A673 (cell line): ENCODE data around the gene UPK2. TPM values are rescaled to one million over a fixed set of nuclear protein-coding genes. Genes with fewer than 3 reads are reported as not detected.

Experiments
- BruUV-seq: library from RNA; stranded (reverse); fragments of 400-500 nt; replicated peaks from 2 replicates; lab custom pipeline; 2021; lab: Mats Ljungman, UMichigan
- CTCF ChIA-PET: fragments of 300-600 bp; sonication (Branson Sonifier 250); formaldehyde crosslinking; loops from one replicate; lab custom pipeline; 2022; ENCODE audit warnings: antibody characterized with exemption; lab: Charles Lee
- POLR2A ChIA-PET: fragments of 300-600 bp; sonication (Branson Sonifier 250); formaldehyde crosslinking; loops from one replicate; lab custom pipeline; 2022; ENCODE audit warnings: antibody characterized with exemption; ENCODE audit not compliant: low non-redundant PET; lab: Charles Lee
- DNase-seq: peaks from one replicate; pipeline ENCODE4 v3.0.0-alpha.2; 2015; ENCODE audit warnings: low spot score
- H3K27ac ChIP-seq: fragments of 200-600 bp; sonication (generic); 2 replicates; pipeline ENCODE4 v1.5.1; 2016; ENCODE audit warnings: mixed run types, low read depth, mild to moderate bottlenecking, mixed read lengths, antibody characterized with exemption, low read length; ENCODE audit not compliant: poor library complexity, severe bottlenecking
- H3K27me3 ChIP-seq: fragments of 200-600 bp; sonication (generic); replicated peaks from 2 replicates; pipeline ENCODE4 v1.6.1; 2017; ENCODE audit warnings: mixed run types, low read depth, mild to moderate bottlenecking, mixed read lengths, antibody characterized with exemption, low read length; ENCODE audit not compliant: insufficient read depth, poor library complexity
- H3K36me3 ChIP-seq: fragments of 200-600 bp; sonication (generic); 2 replicates; pipeline ENCODE4 v1.6.1; 2016; ENCODE audit warnings: mixed run types, mild to moderate bottlenecking, mixed read lengths, antibody characterized with exemption, low read length; ENCODE audit not compliant: insufficient read depth, poor library complexity, severe bottlenecking
- H3K4me1 ChIP-seq: fragments of 200-600 bp; sonication (generic); 2 replicates; pipeline ENCODE4 v1.6.1; 2017; ENCODE audit warnings: mixed run types, mild to moderate bottlenecking, mixed read lengths, antibody characterized with exemption, low read length; ENCODE audit not compliant: insufficient read depth, poor library complexity, severe bottlenecking
- H3K4me3 ChIP-seq: fragments of 200-600 bp; sonication (generic); 2 replicates; pipeline ENCODE4 v1.5.1; 2016; ENCODE audit warnings: low read depth, mixed run types, mild to moderate bottlenecking, mixed read lengths, low read length; ENCODE audit not compliant: poor library complexity, severe bottlenecking
- H3K9me3 ChIP-seq: fragments of 200-600 bp; sonication (generic); 2 replicates; pipeline ENCODE4 v1.6.1; 2016; ENCODE audit warnings: mixed run types, low read depth, mild to moderate bottlenecking, mixed read lengths, antibody characterized with exemption, low read length; ENCODE audit not compliant: poor library complexity, severe bottlenecking
- CTCF ChIP-seq: fragments of 300-800, 200-600 bp; sonication (generic); conservative IDR thresholded peaks from 2 replicates; pipeline ENCODE4 v1.5.1; 2017; ENCODE audit warnings: low read depth, mild to moderate bottlenecking, antibody characterized with exemption, low read length, moderate library complexity, mixed read lengths
- EZH2 ChIP-seq: fragments of 200-600 bp; sonication (generic); IDR thresholded peaks from 2 replicates; pipeline ENCODE4 v1.6.1; 2017; ENCODE audit warnings: borderline replicate concordance, low read depth, mild to moderate bottlenecking, mixed read lengths, antibody characterized with exemption, low read length; ENCODE audit not compliant: poor library complexity, severe bottlenecking
- intact Hi-C: fragments of 100-400 bp; cut with micrococcal nuclease; formaldehyde crosslinking; loops from one replicate; pipeline ENCODE4 v1.10.0; 2022; ENCODE audit not compliant: unreplicated experiment
- total RNA-seq: library from RNA; stranded (reverse); gene quantifications from 2 replicates; pipeline ENCODE4 v1.2.3, GENCODE V29; 2021

The UPK2 gene
- total RNA-seq, 1 experiment from 2014 or later, result not detected

- no peak for TF ChIP-seq EZH2
- TF ChIP-seq CTCF, result no peak
- ChIA-PET POLR2A (no interaction called here), CTCF (no interaction called here)
- Histone ChIP-seq H3K27me3 (no peaks in the 10 kb centered on the region), H3K4me3 (no peak overlapping the region), H3K27ac (no peak overlapping the region), H3K4me1 (peaks cover 8% of the 10 kb centered on the region), H3K36me3 (no peaks in the 10 kb centered on the region), H3K9me3 (no peaks in the 10 kb centered on the region)
- no peak for DNase-seq
- BruUV-seq, result no TSS peak
- intact Hi-C loops, result no loop called here
Measured at GRCh38 chr11:118935376-118935775, 20.7 kb upstream of the UPK2 start.

- Histone ChIP-seq H3K4me1 (peaks cover 9% of the 10 kb centered on the region), H3K27me3 (no peaks in the 10 kb centered on the region), H3K9me3 (no peaks in the 10 kb centered on the region), H3K4me3 (no peak overlapping the region), H3K36me3 (no peaks in the 10 kb centered on the region), H3K27ac (no peak overlapping the region)
- DNase-seq, result no peak
- ChIA-PET CTCF (no interaction called here), POLR2A (no interaction called here)
- intact Hi-C loops, result no loop called here
- TF ChIP-seq EZH2, result no peak
- no peak for TF ChIP-seq CTCF
- BruUV-seq, result no TSS peak
Measured at GRCh38 chr11:118938491-118939403, 17.4 kb upstream of the UPK2 start.

GRCh38 chr11:118939404-118939915 lies 16.6 kb upstream of the UPK2 start:
- H3K27me3 ChIP-seq, result no peaks in the 10 kb centered on the region
- intact Hi-C loops, result no loop called here
- H3K27ac ChIP-seq, result no peak overlapping the region
- no peaks in the 10 kb centered on the region for H3K36me3 ChIP-seq
- H3K9me3 ChIP-seq, result no peaks in the 10 kb centered on the region
- no TSS peak for BruUV-seq
- H3K4me1 ChIP-seq, result peaks cover 9% of the 10 kb centered on the region
- ChIA-PET CTCF (no interaction called here), POLR2A (no interaction called here)
- TF ChIP-seq CTCF (no peak), EZH2 (no peak)
- no peak overlapping the region for H3K4me3 ChIP-seq
- DNase-seq, result no peak
